ENCODE measurements around the gene TMC7.

The TMC7 gene

DNA sequence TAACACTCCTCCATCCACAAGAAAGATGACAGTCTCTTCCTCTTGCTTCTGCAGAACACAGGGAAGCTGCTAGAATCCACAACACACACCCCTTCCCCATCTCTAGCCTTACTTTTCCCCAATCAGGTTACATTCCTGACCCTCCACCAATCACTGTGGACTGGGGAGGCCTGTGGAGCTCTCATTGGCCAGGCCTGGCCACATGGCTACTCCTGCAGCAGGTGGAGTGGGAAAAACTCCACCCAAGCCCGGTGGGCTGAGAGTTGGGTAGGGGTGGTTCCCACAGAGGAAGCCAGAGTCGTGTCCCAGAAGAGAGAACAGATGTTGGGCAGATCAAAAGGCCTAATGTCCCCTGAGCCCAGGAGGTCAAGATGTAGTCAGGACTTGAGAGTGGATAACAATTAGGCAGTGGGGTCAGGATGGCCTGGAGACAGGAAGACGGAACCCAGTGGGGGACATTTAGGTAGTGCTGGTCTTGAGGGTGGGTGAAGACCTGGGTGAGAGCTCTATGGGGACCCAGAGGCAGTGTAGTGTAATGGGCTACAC, 105.7 kb downstream of the TMC7 start:
- no peaks in the 10 kb centered on the region for H3K36me3 ChIP-seq (ENCODE audit: control insufficient read depth in 2 of 2, insufficient read depth in 2 of 2, low read length in 2 of 2)
- H3K4me3 ChIP-seq (ENCODE audit: low read length in 2 of 2), result no peak overlapping the region
- no peaks in the 10 kb centered on the region for H3K9me3 ChIP-seq (ENCODE audit: control insufficient read depth in 2 of 2, low read length in 2 of 2)
- H3K27me3 ChIP-seq (ENCODE audit: control insufficient read depth in 1 of 2, insufficient read depth in 2 of 2, low read length in 2 of 2), result no peaks in the 10 kb centered on the region
- H3K9ac ChIP-seq (ENCODE audit: low read length in 2 of 2), result no peak overlapping the region
- H3K27ac ChIP-seq (ENCODE audit: low read length), result no peak overlapping the region
- H3K4me1 ChIP-seq (ENCODE audit: control insufficient read depth, insufficient read depth, low read length), result peaks cover 11% of the 10 kb centered on the region

DNA sequence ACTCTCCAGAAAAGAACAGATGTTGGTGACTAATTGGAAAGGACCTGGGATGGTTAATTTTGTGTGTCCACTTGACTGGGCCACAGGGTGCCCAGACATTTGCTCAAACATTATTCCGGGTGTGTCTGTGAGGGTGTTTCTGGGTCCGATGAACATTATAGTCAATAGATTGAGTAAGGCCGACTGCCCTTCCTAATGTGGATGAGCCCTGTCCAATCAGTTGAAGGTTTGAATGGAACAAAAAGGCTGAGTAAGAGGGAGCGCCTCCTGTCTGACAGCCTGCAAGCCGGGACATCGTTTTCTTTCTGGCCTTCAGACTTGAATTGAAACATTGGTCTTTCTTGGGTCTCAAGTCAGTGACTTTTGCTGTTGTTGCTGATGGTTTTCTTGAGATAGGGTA, 107.2 kb downstream of the TMC7 start:
- H3K9ac ChIP-seq (ENCODE audit: low read length in 2 of 2), result no peak overlapping the region
- H3K4me3 ChIP-seq (ENCODE audit: low read length in 2 of 2), result no peak overlapping the region
- H3K27ac ChIP-seq (ENCODE audit: low read length), result no peak overlapping the region
- H3K27me3 ChIP-seq (ENCODE audit: control insufficient read depth in 1 of 2, insufficient read depth in 2 of 2, low read length in 2 of 2), result no peaks in the 10 kb centered on the region
- no peaks in the 10 kb centered on the region for H3K36me3 ChIP-seq (ENCODE audit: control insufficient read depth in 2 of 2, insufficient read depth in 2 of 2, low read length in 2 of 2)
- H3K4me1 ChIP-seq (ENCODE audit: control insufficient read depth, insufficient read depth, low read length), result peaks cover 10% of the 10 kb centered on the region
- no peaks in the 10 kb centered on the region for H3K9me3 ChIP-seq (ENCODE audit: control insufficient read depth in 2 of 2, low read length in 2 of 2)

DNA sequence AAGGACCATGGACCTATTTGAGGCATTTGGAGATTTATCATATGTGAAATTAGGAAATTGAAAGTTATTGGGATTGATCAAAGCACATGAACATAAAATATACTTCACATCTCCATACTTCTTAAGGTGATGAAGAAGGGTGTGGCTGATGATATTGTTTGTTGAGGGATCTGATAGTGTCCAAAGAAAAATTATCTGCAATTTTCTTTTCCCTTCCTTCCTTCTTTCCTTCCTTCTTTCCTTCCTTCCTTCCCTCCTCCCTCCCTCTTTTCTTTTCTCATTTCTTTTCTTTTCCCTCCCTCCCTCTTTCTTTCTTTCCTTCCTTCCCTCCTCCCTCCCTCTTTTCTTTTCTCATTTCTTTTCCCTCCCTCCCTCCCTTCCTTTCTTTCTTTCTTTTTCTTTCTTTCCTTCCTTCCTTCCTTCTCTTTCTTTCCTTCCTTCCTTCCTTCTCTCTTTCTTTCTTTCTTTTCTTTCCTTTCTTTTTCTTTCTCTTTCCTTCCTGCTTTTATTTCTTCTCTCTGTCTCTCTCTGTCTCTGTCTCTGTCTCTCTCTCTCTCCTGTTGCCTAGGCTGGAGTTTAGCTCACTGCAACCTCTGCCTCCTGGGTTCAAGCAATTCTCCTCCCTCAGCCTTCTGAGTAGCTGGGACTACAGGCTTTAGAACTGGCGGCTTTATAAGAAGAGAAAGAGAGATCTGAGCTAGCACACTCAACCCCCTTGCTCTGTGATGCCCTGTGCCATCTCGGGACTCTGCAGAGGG, 109.1 kb downstream of the TMC7 start:
- Histone ChIP-seq H3K27me3 (ENCODE audit: control insufficient read depth in 1 of 2, insufficient read depth in 2 of 2, low read length in 2 of 2) (no peaks in the 10 kb centered on the region), H3K27ac (ENCODE audit: low read length) (no peak overlapping the region)

DNA sequence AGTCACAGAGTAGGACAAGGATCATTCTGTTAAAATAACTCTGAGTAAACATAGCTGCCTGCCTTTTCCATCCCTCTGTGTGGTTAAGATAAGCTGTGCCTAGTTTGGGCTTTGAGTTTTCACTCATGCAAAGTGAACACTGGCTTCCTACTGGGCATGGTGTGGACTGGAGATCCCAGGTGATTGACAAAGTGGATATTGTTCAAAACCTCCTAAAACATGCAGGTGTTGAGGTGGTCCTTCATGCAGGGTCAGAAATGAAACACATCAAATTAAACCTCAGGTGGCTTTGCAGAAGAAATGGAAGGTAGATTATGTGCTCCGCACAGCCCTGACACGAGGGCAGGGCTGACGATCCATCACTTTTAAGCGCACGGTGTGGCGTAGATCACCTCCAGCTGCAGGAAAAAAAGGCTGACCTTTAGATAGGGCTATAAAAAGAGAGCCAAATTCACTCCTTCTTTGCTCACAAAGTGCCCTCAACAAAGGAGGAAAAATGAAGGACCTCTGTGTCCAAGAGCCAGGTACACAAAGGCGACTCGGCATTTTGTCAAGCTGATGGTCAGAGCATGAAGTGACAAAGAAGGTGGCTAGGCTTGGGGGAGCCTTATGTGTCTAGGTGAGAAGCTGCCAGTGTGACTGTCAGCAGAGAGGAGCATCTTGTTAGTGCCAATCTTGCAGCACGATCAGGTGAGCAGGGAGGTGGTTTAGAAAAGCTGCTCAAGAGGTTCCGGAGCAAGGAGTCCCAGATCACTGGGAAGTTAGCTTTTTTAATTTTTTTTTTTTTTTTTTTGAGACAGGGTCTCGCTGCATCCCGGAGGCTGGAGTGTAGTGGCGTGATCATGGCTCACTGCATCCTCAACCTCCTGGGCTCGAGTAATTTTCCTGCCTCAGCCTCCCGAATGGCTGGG, 110.2 kb downstream of the TMC7 start:
- Histone ChIP-seq H3K36me3 (ENCODE audit: control insufficient read depth in 2 of 2, insufficient read depth in 2 of 2, low read length in 2 of 2) (no peaks in the 10 kb centered on the region), H3K9me3 (ENCODE audit: control insufficient read depth in 2 of 2, low read length in 2 of 2) (no peaks in the 10 kb centered on the region), H3K27me3 (ENCODE audit: control insufficient read depth in 1 of 2, insufficient read depth in 2 of 2, low read length in 2 of 2) (no peaks in the 10 kb centered on the region), H3K4me3 (ENCODE audit: low read length in 2 of 2) (no peak overlapping the region), H3K4me1 (ENCODE audit: control insufficient read depth, insufficient read depth, low read length) (no peaks in the 10 kb centered on the region), H3K9ac (ENCODE audit: low read length in 2 of 2) (no peak overlapping the region), H3K27ac (ENCODE audit: low read length) (no peak overlapping the region)

More for the DNA sequence above, 109.1 kb downstream of the TMC7 start:
- H3K4me3 ChIP-seq (ENCODE audit: low read length in 2 of 2), result no peak overlapping the region
- H3K36me3 ChIP-seq (ENCODE audit: control insufficient read depth in 2 of 2, insufficient read depth in 2 of 2, low read length in 2 of 2), result no peaks in the 10 kb centered on the region
- no peaks in the 10 kb centered on the region for H3K4me1 ChIP-seq (ENCODE audit: control insufficient read depth, insufficient read depth, low read length)
- no peak overlapping the region for H3K9ac ChIP-seq (ENCODE audit: low read length in 2 of 2)
- no peaks in the 10 kb centered on the region for H3K9me3 ChIP-seq (ENCODE audit: control insufficient read depth in 2 of 2, low read length in 2 of 2)

DNA sequence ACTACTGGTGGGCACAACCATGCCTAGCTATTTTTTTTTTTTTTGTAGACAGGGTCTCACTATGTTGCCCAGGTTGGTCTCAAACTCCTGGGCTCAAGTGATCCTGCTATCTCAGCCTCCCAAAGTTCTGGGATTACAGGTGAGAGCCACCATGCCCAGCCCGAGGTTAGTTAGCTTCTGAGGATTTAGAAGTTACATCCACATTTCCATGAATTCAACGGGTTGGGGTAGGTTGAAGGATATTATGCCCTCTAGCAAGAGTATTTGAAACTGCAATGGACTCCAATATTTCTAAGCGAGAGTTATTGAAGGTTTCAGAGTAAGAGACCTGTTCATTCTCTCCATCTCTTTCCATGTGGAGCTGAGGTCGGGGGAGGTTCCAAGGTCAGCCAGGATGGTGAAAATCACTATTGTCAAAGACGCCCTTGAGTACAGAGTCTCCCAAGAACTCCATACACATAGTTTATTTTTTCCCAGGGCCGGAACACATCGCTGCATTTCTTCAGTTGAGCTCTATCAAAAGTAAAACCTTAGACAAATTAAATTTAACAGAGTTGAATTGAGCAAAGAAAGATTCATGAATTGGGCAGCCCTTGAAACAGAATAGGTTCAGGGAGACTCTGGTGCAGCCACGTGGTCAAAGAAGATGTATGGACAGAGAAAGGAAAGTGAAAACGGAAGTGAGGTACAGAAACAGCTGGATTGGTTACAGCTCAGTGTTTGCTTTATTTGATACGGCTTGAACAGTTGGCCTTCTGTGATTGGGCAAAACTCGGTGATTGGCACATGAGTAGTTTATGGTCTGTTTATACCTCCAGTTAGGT, 111.0 kb downstream of the TMC7 start:
- H3K36me3 ChIP-seq (ENCODE audit: control insufficient read depth in 2 of 2, insufficient read depth in 2 of 2, low read length in 2 of 2), result no peaks in the 10 kb centered on the region
- no peak overlapping the region for H3K4me3 ChIP-seq (ENCODE audit: low read length in 2 of 2)
- no peak overlapping the region for H3K27ac ChIP-seq (ENCODE audit: low read length)
- no peaks in the 10 kb centered on the region for H3K9me3 ChIP-seq (ENCODE audit: control insufficient read depth in 2 of 2, low read length in 2 of 2)
- H3K4me1 ChIP-seq (ENCODE audit: control insufficient read depth, insufficient read depth, low read length), result no peaks in the 10 kb centered on the region
- H3K9ac ChIP-seq (ENCODE audit: low read length in 2 of 2), result no peak overlapping the region
- no peaks in the 10 kb centered on the region for H3K27me3 ChIP-seq (ENCODE audit: control insufficient read depth in 1 of 2, insufficient read depth in 2 of 2, low read length in 2 of 2)

DNA sequence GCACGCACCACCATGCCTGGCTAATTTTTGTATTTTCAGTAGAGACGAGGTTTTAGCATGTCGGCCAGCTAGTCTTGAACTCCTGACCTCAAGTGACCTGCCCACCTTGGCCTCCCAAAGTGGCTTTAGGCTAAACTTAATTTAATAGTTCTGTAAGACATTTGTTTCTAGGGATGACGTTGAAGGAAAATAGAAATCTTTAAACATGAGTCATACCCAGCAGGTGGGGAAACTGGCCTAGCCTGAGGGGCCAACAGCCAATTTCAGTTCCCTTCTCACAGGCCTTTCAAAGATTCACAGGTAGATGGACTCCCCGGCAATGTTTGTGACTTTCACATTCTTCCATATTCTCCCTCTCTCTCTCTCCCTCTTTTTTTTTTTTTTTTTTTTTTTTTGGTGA, 111.9 kb downstream of the TMC7 start:
- H3K27ac ChIP-seq (ENCODE audit: low read length), result no peak overlapping the region
- no peaks in the 10 kb centered on the region for H3K27me3 ChIP-seq (ENCODE audit: control insufficient read depth in 1 of 2, insufficient read depth in 2 of 2, low read length in 2 of 2)
- no peak overlapping the region for H3K9ac ChIP-seq (ENCODE audit: low read length in 2 of 2)

DNA sequence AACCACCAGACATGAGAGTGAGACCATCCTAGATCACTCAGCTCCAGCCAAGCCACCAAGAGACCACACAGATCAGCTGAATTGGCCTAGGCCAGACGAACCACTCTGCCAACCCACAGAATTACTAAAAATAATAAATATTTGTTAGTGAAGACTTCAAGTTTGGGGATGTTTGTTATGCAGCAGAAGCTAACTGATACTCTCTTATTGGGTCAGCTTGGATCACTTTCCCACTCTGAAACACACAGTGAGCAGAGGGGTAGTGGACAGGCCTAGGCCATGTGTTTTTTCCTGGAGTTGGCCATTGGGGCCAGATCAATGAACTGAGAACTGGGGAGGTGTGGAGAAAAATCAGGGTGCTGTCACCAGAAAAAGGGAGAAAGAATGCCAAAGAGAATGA, 114.4 kb downstream of the TMC7 start:
- no peak overlapping the region for H3K27ac ChIP-seq (ENCODE audit: low read length)

More for the DNA sequence above, 111.9 kb downstream of the TMC7 start:
- Histone ChIP-seq H3K36me3 (ENCODE audit: control insufficient read depth in 2 of 2, insufficient read depth in 2 of 2, low read length in 2 of 2) (no peaks in the 10 kb centered on the region), H3K4me1 (ENCODE audit: control insufficient read depth, insufficient read depth, low read length) (no peaks in the 10 kb centered on the region), H3K9me3 (ENCODE audit: control insufficient read depth in 2 of 2, low read length in 2 of 2) (peaks cover 0 to 3% of the 10 kb centered on the region in 2 donors), H3K4me3 (ENCODE audit: low read length in 2 of 2) (no peak overlapping the region)

DNA sequence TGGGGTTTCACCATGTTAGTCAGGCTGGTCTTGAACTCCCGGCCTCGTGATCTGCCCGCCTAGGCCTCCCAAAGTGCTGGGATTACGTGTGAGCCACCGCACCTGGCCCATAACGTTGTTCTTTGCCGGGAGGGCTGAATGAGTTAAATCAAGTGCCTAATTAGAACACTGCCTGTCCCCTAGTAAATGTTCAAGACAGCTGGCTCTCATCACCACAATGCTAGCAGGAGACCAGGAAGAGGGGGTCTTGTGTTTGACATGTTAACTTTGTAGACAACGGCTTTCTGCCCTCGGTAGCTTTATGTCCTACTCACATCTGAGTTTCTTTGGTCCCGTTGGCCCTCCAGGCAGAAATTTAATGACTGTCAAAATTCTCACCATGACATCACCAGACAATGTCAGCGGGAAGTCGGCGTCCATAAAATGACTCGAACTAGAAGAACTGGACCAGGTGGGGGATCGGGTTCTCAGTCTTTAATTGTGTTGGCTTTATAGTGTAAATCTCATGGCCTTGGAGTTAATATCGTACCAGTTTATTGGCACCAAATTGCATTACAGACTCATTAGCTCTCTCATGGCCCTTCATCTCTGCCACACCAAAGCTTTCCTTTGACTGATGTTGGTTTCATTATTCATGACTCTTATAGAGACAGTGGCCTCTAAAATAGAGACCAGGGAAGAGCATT, 118.6 kb downstream of the TMC7 start:
- Histone ChIP-seq H3K27ac (ENCODE audit: low read length) (no peak overlapping the region), H3K36me3 (ENCODE audit: control insufficient read depth in 2 of 2, insufficient read depth in 2 of 2, low read length in 2 of 2) (no peaks in the 10 kb centered on the region), H3K4me3 (ENCODE audit: low read length in 2 of 2) (no peak overlapping the region), H3K27me3 (ENCODE audit: control insufficient read depth in 1 of 2, insufficient read depth in 2 of 2, low read length in 2 of 2) (peaks cover 0 to 2% of the 10 kb centered on the region in 2 donors), H3K9ac (ENCODE audit: low read length in 2 of 2) (no peak overlapping the region), H3K9me3 (ENCODE audit: control insufficient read depth in 2 of 2, low read length in 2 of 2) (peaks cover 0 to 3% of the 10 kb centered on the region in 2 donors), H3K4me1 (ENCODE audit: control insufficient read depth, insufficient read depth, low read length) (peaks cover 2% of the 10 kb centered on the region)

More for the DNA sequence above, 114.4 kb downstream of the TMC7 start:
- no peaks in the 10 kb centered on the region for H3K36me3 ChIP-seq (ENCODE audit: control insufficient read depth in 2 of 2, insufficient read depth in 2 of 2, low read length in 2 of 2)
- peaks cover 0 to 3% of the 10 kb centered on the region in 2 donors for H3K9me3 ChIP-seq (ENCODE audit: control insufficient read depth in 2 of 2, low read length in 2 of 2)
- no peak overlapping the region for H3K9ac ChIP-seq (ENCODE audit: low read length in 2 of 2)
- H3K27me3 ChIP-seq (ENCODE audit: control insufficient read depth in 1 of 2, insufficient read depth in 2 of 2, low read length in 2 of 2), result no peaks in the 10 kb centered on the region
- no peaks in the 10 kb centered on the region for H3K4me1 ChIP-seq (ENCODE audit: control insufficient read depth, insufficient read depth, low read length)
- H3K4me3 ChIP-seq (ENCODE audit: low read length in 2 of 2), result no peak overlapping the region

DNA sequence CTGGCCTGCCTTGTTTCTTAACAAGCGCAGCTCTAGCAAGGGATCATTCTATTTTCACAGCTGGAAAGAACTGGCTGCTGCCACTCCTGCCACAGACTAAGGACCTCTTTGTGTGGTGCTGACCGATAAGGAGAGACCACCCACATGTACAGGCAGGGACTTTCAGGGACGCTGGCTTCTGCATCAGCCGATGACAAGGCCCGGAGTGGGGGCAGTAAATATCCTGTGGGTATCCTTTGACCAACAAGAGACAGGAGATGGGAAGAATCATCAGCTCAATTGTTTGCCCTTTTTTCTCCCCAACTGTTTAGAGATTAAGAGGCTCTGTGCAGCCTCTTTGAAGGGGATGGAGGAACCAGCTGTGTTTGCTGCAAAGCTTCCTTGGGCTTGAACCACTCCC, 120.9 kb downstream of the TMC7 start:
- no peak overlapping the region for H3K27ac ChIP-seq (ENCODE audit: low read length)
- H3K9ac ChIP-seq (ENCODE audit: low read length in 2 of 2), result no peak overlapping the region

DNA sequence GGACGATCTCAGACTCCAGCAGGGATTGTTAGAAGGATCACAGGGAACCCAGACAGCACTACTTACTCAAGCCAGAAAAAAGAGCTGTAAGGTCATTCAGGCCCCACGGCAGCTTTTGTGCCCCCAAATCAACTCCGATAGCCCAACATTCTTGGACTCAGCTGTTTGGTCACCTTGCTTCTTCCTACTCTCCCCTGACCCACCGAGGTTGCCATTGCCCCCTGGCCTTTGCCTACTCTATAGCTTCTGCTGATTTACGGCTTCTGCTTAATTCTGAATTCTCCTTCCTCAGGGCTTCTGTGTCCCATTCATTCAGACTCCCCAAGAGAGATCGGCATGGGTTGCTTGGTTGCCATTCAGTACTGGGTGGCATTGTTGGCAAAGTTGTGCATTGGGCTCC, 121.4 kb downstream of the TMC7 start:
- Histone ChIP-seq H3K27ac (ENCODE audit: low read length) (no peak overlapping the region), H3K9ac (ENCODE audit: low read length in 2 of 2) (no peak overlapping the region), H3K4me1 (ENCODE audit: control insufficient read depth, insufficient read depth, low read length) (peaks cover 2% of the 10 kb centered on the region), H3K9me3 (ENCODE audit: control insufficient read depth in 2 of 2, low read length in 2 of 2) (peaks cover 0 to 1% of the 10 kb centered on the region in 2 donors), H3K4me3 (ENCODE audit: low read length in 2 of 2) (no peak overlapping the region), H3K36me3 (ENCODE audit: control insufficient read depth in 2 of 2, insufficient read depth in 2 of 2, low read length in 2 of 2) (no peaks in the 10 kb centered on the region), H3K27me3 (ENCODE audit: control insufficient read depth in 1 of 2, insufficient read depth in 2 of 2, low read length in 2 of 2) (peaks cover 0 to 2% of the 10 kb centered on the region in 2 donors)

More for the DNA sequence above, 120.9 kb downstream of the TMC7 start:
- H3K4me1 ChIP-seq (ENCODE audit: control insufficient read depth, insufficient read depth, low read length), result peaks cover 2% of the 10 kb centered on the region
- no peaks in the 10 kb centered on the region for H3K36me3 ChIP-seq (ENCODE audit: control insufficient read depth in 2 of 2, insufficient read depth in 2 of 2, low read length in 2 of 2)
- H3K27me3 ChIP-seq (ENCODE audit: control insufficient read depth in 1 of 2, insufficient read depth in 2 of 2, low read length in 2 of 2), result peaks cover 0 to 2% of the 10 kb centered on the region in 2 donors
- peaks cover 0 to 3% of the 10 kb centered on the region in 2 donors for H3K9me3 ChIP-seq (ENCODE audit: control insufficient read depth in 2 of 2, low read length in 2 of 2)
- no peak overlapping the region for H3K4me3 ChIP-seq (ENCODE audit: low read length in 2 of 2)
